ENCODE measurements around the gene OCA2.

The OCA2 gene

GRCh38 chr15:27844018-27844666, 255.0 kb downstream of the OCA2 start:
- H3K9ac ChIP-seq (ENCODE audit: low read length), result no peak overlapping the region
- no peaks in the 10 kb centered on the region for H3K9me2 ChIP-seq (replicated peaks; ENCODE audit: insufficient read depth, low read length)
- H3K36me3 ChIP-seq (replicated peaks; ENCODE audit: insufficient read depth, low read length), result no peaks in the 10 kb centered on the region
- no peaks in the 10 kb centered on the region for H3K79me2 ChIP-seq (ENCODE audit: low read length)
- DNase-seq, result no peak
- H3K27me3 ChIP-seq (replicated peaks; ENCODE audit: insufficient read depth, low read length), result no peaks in the 10 kb centered on the region
- H3K27ac ChIP-seq (ENCODE audit: low read length), result no peak overlapping the region
- H3K4me3 ChIP-seq (ENCODE audit: low read length), result no peak overlapping the region
- H2AFZ ChIP-seq (ENCODE audit: low read length), result no peak overlapping the region
- no peak overlapping the region for H3K4me2 ChIP-seq (ENCODE audit: low read depth, low read length)
- no peaks in the 10 kb centered on the region for H3F3A ChIP-seq (ENCODE audit: insufficient read depth, low read length)
- no peaks in the 10 kb centered on the region for H4K20me1 ChIP-seq (ENCODE audit: insufficient read depth, low read length)
- no peaks in the 10 kb centered on the region for H3K9me3 ChIP-seq (replicated peaks; ENCODE audit: insufficient read depth, low read length)
- H3K4me1 ChIP-seq (ENCODE audit: low read length), result no peaks in the 10 kb centered on the region
- no peak for TF ChIP-seq EZH2 (optimal IDR thresholded peaks at IDR 0.05; ENCODE audit: low read depth, low read length)
- TF ChIP-seq, protein P1, sequence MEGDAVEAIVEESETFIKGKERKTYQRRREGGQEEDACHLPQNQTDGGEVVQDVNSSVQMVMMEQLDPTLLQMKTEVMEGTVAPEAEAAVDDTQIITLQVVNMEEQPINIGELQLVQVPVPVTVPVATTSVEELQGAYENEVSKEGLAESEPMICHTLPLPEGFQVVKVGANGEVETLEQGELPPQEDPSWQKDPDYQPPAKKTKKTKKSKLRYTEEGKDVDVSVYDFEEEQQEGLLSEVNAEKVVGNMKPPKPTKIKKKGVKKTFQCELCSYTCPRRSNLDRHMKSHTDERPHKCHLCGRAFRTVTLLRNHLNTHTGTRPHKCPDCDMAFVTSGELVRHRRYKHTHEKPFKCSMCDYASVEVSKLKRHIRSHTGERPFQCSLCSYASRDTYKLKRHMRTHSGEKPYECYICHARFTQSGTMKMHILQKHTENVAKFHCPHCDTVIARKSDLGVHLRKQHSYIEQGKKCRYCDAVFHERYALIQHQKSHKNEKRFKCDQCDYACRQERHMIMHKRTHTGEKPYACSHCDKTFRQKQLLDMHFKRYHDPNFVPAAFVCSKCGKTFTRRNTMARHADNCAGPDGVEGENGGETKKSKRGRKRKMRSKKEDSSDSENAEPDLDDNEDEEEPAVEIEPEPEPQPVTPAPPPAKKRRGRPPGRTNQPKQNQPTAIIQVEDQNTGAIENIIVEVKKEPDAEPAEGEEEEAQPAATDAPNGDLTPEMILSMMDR (IDR thresholded peaks at IDR 0.05; ENCODE audit: low read length), result no peak
- no peak for TF ChIP-seq EZH2phosphoT487 (IDR thresholded peaks at IDR 0.05; ENCODE audit: low read length)

DNA sequence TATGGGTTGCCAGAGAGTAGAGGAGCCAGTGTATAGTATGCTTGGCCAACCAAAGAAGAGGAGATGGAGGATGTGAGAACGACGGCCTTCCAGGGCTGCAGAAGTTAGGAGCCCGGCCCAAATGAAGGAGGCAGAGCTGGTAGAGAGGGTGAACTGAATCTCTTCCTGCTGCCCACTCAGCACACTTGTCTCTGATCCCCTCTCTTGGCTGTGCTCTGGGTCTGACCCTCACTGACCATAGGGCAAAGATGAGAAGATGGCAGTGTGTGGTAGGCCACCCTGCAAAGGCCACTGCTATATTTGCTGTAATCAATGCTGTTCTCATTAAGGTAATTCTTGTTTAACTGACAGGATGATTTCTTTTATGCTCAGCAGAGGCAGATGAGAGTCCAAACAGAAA, 256.0 kb downstream of the OCA2 start:
- TF ChIP-seq EZH2 (optimal IDR thresholded peaks at IDR 0.05; ENCODE audit: low read depth, low read length) (no peak), EZH2phosphoT487 (IDR thresholded peaks at IDR 0.05; ENCODE audit: low read length) (no peak)
- TF ChIP-seq, protein P1 (IDR thresholded peaks at IDR 0.05; ENCODE audit: low read length), result no peak
- no peak overlapping the region for H2AFZ ChIP-seq (ENCODE audit: low read length)
- no peaks in the 10 kb centered on the region for H3K79me2 ChIP-seq (ENCODE audit: low read length)
- H3K27me3 ChIP-seq (replicated peaks; ENCODE audit: insufficient read depth, low read length), result no peaks in the 10 kb centered on the region
- no peaks in the 10 kb centered on the region for H3K9me3 ChIP-seq (replicated peaks; ENCODE audit: insufficient read depth, low read length)
- H3K9ac ChIP-seq (ENCODE audit: low read length), result no peak overlapping the region
- no peaks in the 10 kb centered on the region for H4K20me1 ChIP-seq (ENCODE audit: insufficient read depth, low read length)
- H3K36me3 ChIP-seq (replicated peaks; ENCODE audit: insufficient read depth, low read length), result no peaks in the 10 kb centered on the region
- no peak overlapping the region for H3K4me2 ChIP-seq (ENCODE audit: low read depth, low read length)
- no peak overlapping the region for H3K4me3 ChIP-seq (ENCODE audit: low read length)
- no peak overlapping the region for H3K27ac ChIP-seq (ENCODE audit: low read length)
- H3F3A ChIP-seq (ENCODE audit: insufficient read depth, low read length), result no peaks in the 10 kb centered on the region
- DNase-seq, result no peak
- H3K9me2 ChIP-seq (replicated peaks; ENCODE audit: insufficient read depth, low read length), result no peaks in the 10 kb centered on the region
- no peaks in the 10 kb centered on the region for H3K4me1 ChIP-seq (ENCODE audit: low read length)

GRCh38 chr15:27842526-27842925, 256.6 kb downstream of the OCA2 start:
- Histone ChIP-seq H3F3A (ENCODE audit: insufficient read depth, low read length) (no peaks in the 10 kb centered on the region), H4K20me1 (ENCODE audit: insufficient read depth, low read length) (no peaks in the 10 kb centered on the region), H3K4me3 (ENCODE audit: low read length) (no peak overlapping the region), H3K27me3 (replicated peaks; ENCODE audit: insufficient read depth, low read length) (no peaks in the 10 kb centered on the region), H3K36me3 (replicated peaks; ENCODE audit: insufficient read depth, low read length) (no peaks in the 10 kb centered on the region), H3K27ac (ENCODE audit: low read length) (no peak overlapping the region), H3K9me2 (replicated peaks; ENCODE audit: insufficient read depth, low read length) (no peaks in the 10 kb centered on the region), H3K79me2 (ENCODE audit: low read length) (no peaks in the 10 kb centered on the region), H3K9me3 (replicated peaks; ENCODE audit: insufficient read depth, low read length) (no peaks in the 10 kb centered on the region), H2AFZ (ENCODE audit: low read length) (no peak overlapping the region), H3K4me2 (ENCODE audit: low read depth, low read length) (no peak overlapping the region), H3K4me1 (ENCODE audit: low read length) (no peaks in the 10 kb centered on the region), H3K9ac (ENCODE audit: low read length) (no peak overlapping the region)
- TF ChIP-seq EZH2 (optimal IDR thresholded peaks at IDR 0.05; ENCODE audit: low read depth, low read length), result no peak
- TF ChIP-seq EZH2phosphoT487 (IDR thresholded peaks at IDR 0.05; ENCODE audit: low read length), result no peak
- TF ChIP-seq, protein P1 (IDR thresholded peaks at IDR 0.05; ENCODE audit: low read length), result no peak
- DNase-seq, result no peak
